Stimulated activated CD4-positive, alpha-beta T cell treated with anti-CD3 and anti-CD28 coated beads, Interleukin-2, amount 100 ng/mL, for 48 hours (primary cell): ENCODE measurements around the gene MIOS.
"Not testable (repeated sequence)": the region's sequence is repeated elsewhere in the genome, so short reads cannot be mapped to it uniquely, and the experiment has no call there.

Experiments used
- DNase-seq, 2 donors: peaks; one replicate each; pipeline ENCODE4 v3.0.0-alpha.2; 2020

MIOS gene

GRCh38 chr7:7554649-7555575 is 11.8 kb upstream of the MIOS start:
- DNase-seq = no peak

GRCh38 chr7:7556852-7557251 is 9.8 kb upstream of the MIOS start:
- no peak for DNase-seq

- DNase-seq = no peak
Measured at GRCh38 chr7:7557252-7557651, 9.4 kb upstream of the MIOS start.

GRCh38 chr7:7561591-7561990 is 5.1 kb upstream of the MIOS start:
- not testable (repeated sequence) for DNase-seq

GRCh38 chr7:7562736-7563135 is 3.9 kb upstream of the MIOS start:
- DNase-seq = no peak

GRCh38 chr7:7563269-7563668 is 3.4 kb upstream of the MIOS start:
- DNase-seq = no peak

GRCh38 chr7:7563813-7564212 is 2.9 kb upstream of the MIOS start:
- no peak for DNase-seq

- no peak for DNase-seq
Measured at GRCh38 chr7:7564323-7564780, 2.3 kb upstream of the MIOS start.

GRCh38 chr7:7565018-7565680 is 1.5 kb upstream of the MIOS start:
- DNase-seq = no peak

GRCh38 chr7:7565746-7566650 is 686 bp upstream of the MIOS start:
- no peak for DNase-seq

- DNase-seq = no peak
Measured at GRCh38 chr7:7567898-7568531, 1.3 kb downstream of the MIOS start.

GRCh38 chr7:7568553-7568952 is 1.9 kb downstream of the MIOS start:
- no peak for DNase-seq

- DNase-seq = no peak
Measured at GRCh38 chr7:7569081-7569527, 2.4 kb downstream of the MIOS start.

- DNase-seq = no peak
Measured at GRCh38 chr7:7569615-7570014, 2.9 kb downstream of the MIOS start.

GRCh38 chr7:7570584-7570983 is 3.9 kb downstream of the MIOS start:
- DNase-seq = no peak

GRCh38 chr7:7573701-7574100 is 7.0 kb downstream of the MIOS start:
- DNase-seq = no peak

GRCh38 chr7:7576344-7576743 is 9.7 kb downstream of the MIOS start:
- DNase-seq = no peak

- DNase-seq = no peak
Measured at GRCh38 chr7:7577888-7578287, 11.2 kb downstream of the MIOS start.

- no peak for DNase-seq
Measured at GRCh38 chr7:7579638-7580037, 13.0 kb downstream of the MIOS start.

- DNase-seq = no peak
Measured at GRCh38 chr7:7581531-7582179, 15.0 kb downstream of the MIOS start.

- no peak for DNase-seq
Measured at GRCh38 chr7:7582596-7582995, 15.9 kb downstream of the MIOS start.

GRCh38 chr7:7583731-7584130 is 17.0 kb downstream of the MIOS start:
- DNase-seq = no peak
